Endothelial cell of umbilical vein (primary cell): ENCODE measurements around the gene ICE2. TPM values are rescaled to one million over a fixed set of nuclear protein-coding genes. Genes with fewer than 3 reads are reported as not detected.

Source experiments
- BruUV-seq: library from RNA; stranded (reverse); fragments of 400-500 nt; replicated peaks from 2 replicates; lab custom pipeline; 2021; lab: Mats Ljungman, UMichigan
- CTCF ChIA-PET: fragments of 300-600, 350-600 bp; sonication (Branson Sonifier 250); formaldehyde crosslinking; loops from one replicate; lab custom pipeline; 2021; ENCODE audit warnings: antibody characterized with exemption, inconsistent platforms; lab: Charles Lee
- POLR2A ChIA-PET: fragments of 300-600, 350-600 bp; sonication (Branson Sonifier 250); formaldehyde crosslinking; loops from one replicate; lab custom pipeline; 2021; ENCODE audit warnings: antibody characterized with exemption, inconsistent platforms; lab: Charles Lee
- DNase-seq: peaks from one replicate; pipeline ENCODE4 v3.0.0-alpha.2; 2011; ENCODE audit warnings: low read depth, low spot score
- FAIRE-seq: peaks from 2 replicates; lab custom pipeline; 2011; peaks lifted over from hg19 to GRCh38; lab: Jason Lieb, UNC
- H2AFZ ChIP-seq: 2 replicates; pipeline ENCODE4 v1.6.0; 2012; ENCODE audit warnings: low read depth, low read length, control low read depth, inconsistent platforms
- H3K27ac ChIP-seq: 2 replicates; pipeline ENCODE4 v1.5.1; 2011; ENCODE audit warnings: low read depth, mild to moderate bottlenecking, control low read depth, low read length, moderate library complexity; ENCODE audit not compliant: insufficient read depth
- H3K27me3 ChIP-seq, 2 experiments: 2 replicates each; pipeline versions ENCODE4 v1.6.0 to v1.6.1; 2011; ENCODE audit warnings: low read length in 2 of 2, mixed read lengths in 1 of 2; ENCODE audit not compliant: control insufficient read depth in 2 of 2, insufficient read depth in 2 of 2
- H3K36me3 ChIP-seq, 2 experiments: 2 replicates in 1 of 2; 3 replicates in 1 of 2; pipeline ENCODE4 v1.5.1; 2011; ENCODE audit warnings: low read length in 2 of 2, mild to moderate bottlenecking in 1 of 2, moderate library complexity in 1 of 2; ENCODE audit not compliant: control insufficient read depth in 2 of 2, insufficient read depth in 2 of 2; ENCODE audit errors: extremely low read depth in 1 of 2
- H3K4me1 ChIP-seq: 3 replicates; pipeline ENCODE4 v1.5.1; 2011; ENCODE audit warnings: mild to moderate bottlenecking, low read length; ENCODE audit not compliant: control insufficient read depth, insufficient read depth; ENCODE audit errors: extremely low read depth
- H3K4me2 ChIP-seq: 2 replicates; pipeline ENCODE4 v1.6.1; 2011; ENCODE audit warnings: low read length, control low read depth, mixed read lengths; ENCODE audit not compliant: insufficient read depth
- H3K4me3 ChIP-seq, 3 experiments: fragments of 200-600 bp in 1 of 3; sonication (generic), shearing (Covaris generic) in 1 of 3; replicated peaks in 1 of 3; 2 replicates each; pipeline ENCODE4 v1.5.1; 2011 to 2016; ENCODE audit warnings: control low read depth in 3 of 3, low read length in 3 of 3, mild to moderate bottlenecking in 2 of 3, inconsistent platforms in 1 of 3, low read depth in 1 of 3, moderate library complexity in 1 of 3; ENCODE audit not compliant: insufficient read depth in 1 of 3
- H3K79me2 ChIP-seq: 2 replicates; pipeline ENCODE4 v1.6.0; 2012; ENCODE audit warnings: low read length, inconsistent platforms; ENCODE audit not compliant: control insufficient read depth, insufficient read depth
- H3K9ac ChIP-seq: replicated peaks from 2 replicates; pipeline ENCODE3; 2011; ENCODE audit warnings: low read length, control low read depth; ENCODE audit not compliant: insufficient read depth; ENCODE audit errors: extremely low read depth
- H3K9me1 ChIP-seq: replicated peaks from 3 replicates; pipeline ENCODE4 v1.6.0; 2011; ENCODE audit warnings: mild to moderate bottlenecking, low read length; ENCODE audit not compliant: control insufficient read depth, insufficient read depth; ENCODE audit errors: extremely low read depth
- H3K9me3 ChIP-seq: replicated peaks from 2 replicates; pipeline ENCODE4 v1.5.1; 2012; ENCODE audit warnings: low read length, inconsistent platforms; ENCODE audit not compliant: control insufficient read depth, insufficient read depth
- H4K20me1 ChIP-seq: replicated peaks from 2 replicates; pipeline ENCODE3; 2011; ENCODE audit warnings: mild to moderate bottlenecking, low read length; ENCODE audit not compliant: control insufficient read depth, insufficient read depth; ENCODE audit errors: extremely low read depth
- CTCF ChIP-seq, 2 donors: IDR thresholded peaks; 1 replicate in 1 of 2; 2 replicates in 1 of 2; pipeline ENCODE4 v1.5.1; 2011; ENCODE audit warnings: low read length in 2 of 2, mild to moderate bottlenecking in 2 of 2, moderate library complexity in 2 of 2, control low read depth in 1 of 2, inconsistent platforms in 1 of 2, low read depth in 1 of 2; ENCODE audit not compliant: insufficient read depth in 1 of 2; ENCODE audit errors: extremely low read depth in 1 of 2
- EZH2 ChIP-seq: IDR thresholded peaks from 2 replicates; pipeline ENCODE4 v1.6.1; 2012; ENCODE audit warnings: borderline replicate concordance, low read depth, mild to moderate bottlenecking, moderate library complexity, low read length, inconsistent platforms; ENCODE audit not compliant: severe bottlenecking
- FOS ChIP-seq: IDR thresholded peaks from 2 replicates; pipeline ENCODE4 v1.6.1; 2011; ENCODE audit warnings: mild to moderate bottlenecking, low read length, moderate library complexity, borderline replicate concordance; ENCODE audit not compliant: insufficient read depth
- GATA2 ChIP-seq: IDR thresholded peaks from 2 replicates; pipeline ENCODE4 v1.7.0; 2011; ENCODE audit warnings: low read depth, mild to moderate bottlenecking, moderate library complexity, mixed read lengths, low read length; ENCODE audit not compliant: insufficient read length, insufficient read depth
- JUN ChIP-seq: IDR thresholded peaks from 2 replicates; pipeline ENCODE4 v1.6.1; 2011; ENCODE audit warnings: borderline replicate concordance, low read depth; ENCODE audit not compliant: insufficient read length, insufficient read depth
- MAX ChIP-seq: IDR thresholded peaks from 2 replicates; pipeline ENCODE4 v1.6.1; 2011; ENCODE audit not compliant: insufficient read depth, insufficient read length
- MYC ChIP-seq: IDR thresholded peaks from one replicate; pipeline ENCODE4 v1.6.1; 2011; ENCODE audit warnings: mild to moderate bottlenecking, low read depth, low read length
- POLR2A ChIP-seq: IDR thresholded peaks from 2 replicates; pipeline ENCODE4 v1.6.1; 2012; ENCODE audit warnings: low read depth, mild to moderate bottlenecking, control low read depth, low read length
- POLR2AphosphoS5 ChIP-seq: IDR thresholded peaks from 2 replicates; pipeline ENCODE4 v1.6.1; 2012; ENCODE audit warnings: low read depth, mild to moderate bottlenecking, control low read depth, low read length, moderate library complexity; ENCODE audit not compliant: insufficient read depth
- dilution Hi-C: fragments of 300-500 bp; cut with MboI; formaldehyde crosslinking; loops from one replicate; pipeline ENCODE4 v1.15.0; 2019; ENCODE audit warnings: low sequenced_read_pairs; ENCODE audit not compliant: extremely low pct_ligation_motif_present
- intact Hi-C: fragments of 100-400 bp; cut with micrococcal nuclease; formaldehyde crosslinking; loops from one replicate; pipeline ENCODE4 v1.10.0; 2022
- polyA plus RNA-seq, 4 experiments: library from polyadenylated mRNA; depleted of rRNA in 3 of 4; stranded (reverse) in 3 of 4; unstranded in 1 of 4; fragments of >200 nt; gene quantifications; 2 replicates each; pipeline versions ENCODE4 v1.2.1 to v1.2.3, GENCODE V29; 2011 to 2012; ENCODE audit warnings: missing spikeins in 1 of 4
- total RNA-seq: library from RNA; stranded (reverse); gene quantifications from 2 replicates; pipeline ENCODE4 v1.2.3, GENCODE V29; 2021

Gene ICE2
- total and polyA plus RNA-seq, 2 donors (not counting 3 experiments of a cell fraction or from before 2014, with no cell fraction given), result 22.1 to 57.0 TPM

- H3K27ac ChIP-seq, result peak overlapping the region; percentile 7
- H2AFZ ChIP-seq, result no peak overlapping the region
- H3K79me2 ChIP-seq, result peaks cover 97% of the 10 kb centered on the region
- BruUV-seq, result TSS peak; percentile 0
- H3K4me2 ChIP-seq, result no peak overlapping the region
- peaks cover 29% of the 10 kb centered on the region for H4K20me1 ChIP-seq
- ChIA-PET CTCF (interaction anchor here (0.7 to 1.2 kb wide), 3 partner anchors 10 to 25 kb away, joined by 3 read pairs; no protein-coding TSS in a partner anchor), POLR2A (interaction anchor here (1.6 kb wide), 1 partner anchor 37 kb away, joined by 3 read pairs; no protein-coding TSS in a partner anchor)
- H3K4me1 ChIP-seq, result peaks cover 81% of the 10 kb centered on the region
- H3K36me3 ChIP-seq, result peaks cover 26 to 39% of the 10 kb centered on the region in 2 experiments
- no peaks in the 10 kb centered on the region for H3K27me3 ChIP-seq
- no peaks in the 10 kb centered on the region for H3K9me3 ChIP-seq
- no peaks in the 10 kb centered on the region for H3K9me1 ChIP-seq
- no peak for FAIRE-seq
- dilution Hi-C loops, result no loop called here
- no peak for DNase-seq
- intact Hi-C loops, result no loop called here
- H3K4me3 ChIP-seq, result no peak overlapping the region
- TF ChIP-seq MAX (no peak), CTCF (IDR thresholded peaks at IDR 0.05; ENCODE audit: extremely low read depth in 1 of 2, insufficient read depth in 1 of 2, low read depth in 1 of 2, low read length in 2 of 2) (no peak), MYC (no peak), POLR2A (no peak), POLR2AphosphoS5 (no peak), JUN (no peak), EZH2 (no peak), FOS (no peak), GATA2 (no peak)
- no peak overlapping the region for H3K9ac ChIP-seq
These were observed 94.3 kb downstream of the ICE2 start for GRCh38 chr15:60384526-60385126.
